GM12878 (cell line): Measurements from ENCODE around the gene FAM171A1. TPM values are rescaled to one million over a fixed set of nuclear protein-coding genes. Genes with fewer than 3 reads are reported as not detected.

Source experiments
- ATAC-seq: fragments of 200-7000 bp; cut with Tn5 transposase; 3 replicates; pipeline ENCODE4 v1.9.1; 2020; ENCODE audit warnings: mild to moderate bottlenecking, moderate library complexity
- BruUV-seq: library from RNA; stranded (reverse); fragments of 400-500 nt; replicated peaks from 2 replicates; lab custom pipeline; 2021; lab: Mats Ljungman, UMichigan
- CTCF ChIA-PET: fragments of 300-600 bp; sonication (Branson Sonifier 250); formaldehyde crosslinking; extraction: SDS; loops from one replicate; lab custom pipeline; 2021; ENCODE audit warnings: inconsistent platforms; lab: Yijun Ruan, JAX
- POLR2A ChIA-PET: fragments of 350-600 bp; formaldehyde crosslinking; extraction: SDS; loops from one replicate; lab custom pipeline; 2021; ENCODE audit warnings: inconsistent platforms; lab: Charles Lee
- RAD21 ChIA-PET: fragments of 300-600 bp; sonication (Branson Sonifier 250); formaldehyde crosslinking; loops from one replicate; lab custom pipeline; 2023; ENCODE audit warnings: antibody characterized with exemption; ENCODE audit not compliant: unreplicated experiment; lab: Charles Lee
- SMC1A ChIA-PET: fragments of 300-600 bp; sonication (Branson Sonifier 250); formaldehyde crosslinking; loops from one replicate; lab custom pipeline; 2023; ENCODE audit not compliant: unreplicated experiment, uncharacterized antibody; lab: Charles Lee
- DNase-seq: peaks from one replicate; pipeline ENCODE4 v3.0.0-alpha.2; 2011; ENCODE audit warnings: low read depth, low spot score
- FAIRE-seq: peaks from 3 replicates; lab custom pipeline; 2011; peaks lifted over from hg19 to GRCh38; lab: Jason Lieb, UNC
- H2AFZ ChIP-seq: 2 replicates; pipeline ENCODE4 v1.6.0; 2011; ENCODE audit warnings: low read depth, low read length, control low read depth; ENCODE audit not compliant: control insufficient read depth
- H3K27ac ChIP-seq: 2 replicates; pipeline ENCODE4 v1.5.1; 2011; ENCODE audit warnings: control low read depth; ENCODE audit not compliant: control insufficient read depth, insufficient read depth
- H3K27me3 ChIP-seq, 2 experiments: replicated peaks in 1 of 2; 2 replicates each; pipeline versions ENCODE4 v1.6.0 to v1.6.1; 2011; ENCODE audit warnings: low read length in 1 of 2; ENCODE audit not compliant: control insufficient read depth in 2 of 2, insufficient read depth in 2 of 2
- H3K36me3 ChIP-seq, 2 experiments: 2 replicates each; pipeline ENCODE4 v1.5.1; 2011; ENCODE audit warnings: low read length in 1 of 2; ENCODE audit not compliant: control insufficient read depth in 2 of 2, insufficient read depth in 2 of 2
- H3K4me1 ChIP-seq: 2 replicates; pipeline ENCODE4 v1.6.1; 2011; ENCODE audit warnings: mild to moderate bottlenecking, low read length, moderate library complexity, mixed read lengths; ENCODE audit not compliant: control insufficient read depth, insufficient read depth
- H3K4me2 ChIP-seq: 2 replicates; pipeline ENCODE4 v1.6.0; 2011; ENCODE audit warnings: control low read depth; ENCODE audit not compliant: control insufficient read depth, insufficient read depth
- H3K4me3 ChIP-seq: fragments of 200-600 bp; sonication (generic); 2 replicates; pipeline ENCODE4 v1.5.1; 2016
- H3K79me2 ChIP-seq: 2 replicates; pipeline ENCODE4 v1.6.0; 2011; ENCODE audit warnings: low read length; ENCODE audit not compliant: control insufficient read depth, insufficient read depth
- H3K9ac ChIP-seq: 2 replicates; pipeline ENCODE4 v1.8.0; 2011; ENCODE audit warnings: low read length, control low read depth, mixed read lengths; ENCODE audit not compliant: control insufficient read depth, insufficient read depth
- H3K9me3 ChIP-seq: replicated peaks from 3 replicates; pipeline ENCODE4 v1.5.1; 2011; ENCODE audit warnings: mild to moderate bottlenecking, low read length; ENCODE audit not compliant: control insufficient read depth, insufficient read depth
- H4K20me1 ChIP-seq: 2 replicates; pipeline ENCODE4 v1.6.0; 2011; ENCODE audit not compliant: control insufficient read depth, insufficient read depth
- BMI1 ChIP-seq: fragments of 450-650 bp; IDR thresholded peaks from 2 replicates; pipeline ENCODE4 v1.6.1; 2016; ENCODE audit warnings: mild to moderate bottlenecking, moderate library complexity, borderline replicate concordance
- CREM ChIP-seq: IDR thresholded peaks from 2 replicates; pipeline ENCODE4 v1.6.1; 2014; ENCODE audit warnings: antibody characterized with exemption, low read depth
- IRF5 ChIP-seq: fragments of 450-650 bp; IDR thresholded peaks from 2 replicates; pipeline ENCODE4 v1.6.1; 2017; ENCODE audit warnings: borderline replicate concordance
- JUND ChIP-seq: IDR thresholded peaks from 2 replicates; pipeline ENCODE4 v1.6.1; 2012; ENCODE audit warnings: low read depth, mild to moderate bottlenecking, low read length, improper control_type of control experiment, moderate library complexity
- KLF5 ChIP-seq: fragments of 450-650 bp; IDR thresholded peaks from 2 replicates; pipeline ENCODE4 v1.6.1; 2014; ENCODE audit warnings: mild to moderate bottlenecking; ENCODE audit not compliant: partially characterized antibody
- MLLT1 ChIP-seq: fragments of 450-650 bp; IDR thresholded peaks from 2 replicates; pipeline ENCODE4 v1.6.1; 2016; ENCODE audit warnings: mild to moderate bottlenecking
- MYB ChIP-seq: fragments of 150-350 bp; IDR thresholded peaks from 2 replicates; pipeline ENCODE4 v1.6.1; 2014; ENCODE audit warnings: mild to moderate bottlenecking, low read depth, low read length, borderline replicate concordance
- NFIC ChIP-seq: IDR thresholded peaks from 2 replicates; pipeline ENCODE4 v1.6.1; 2012; ENCODE audit warnings: low read depth, mild to moderate bottlenecking, inconsistent platforms, low read length, moderate library complexity
- NFXL1 ChIP-seq: fragments of 450-650 bp; IDR thresholded peaks from 2 replicates; pipeline ENCODE4 v1.6.1; 2017; ENCODE audit warnings: antibody characterized with exemption, mild to moderate bottlenecking, borderline replicate concordance
- NR2F1 ChIP-seq: fragments of 450-650 bp; conservative IDR thresholded peaks from 2 replicates; pipeline ENCODE4 v1.6.1; 2017; ENCODE audit warnings: mild to moderate bottlenecking
- PML ChIP-seq: IDR thresholded peaks from 2 replicates; pipeline ENCODE4 v1.6.1; 2012; ENCODE audit warnings: low read length, inconsistent platforms
- POLR2A ChIP-seq: IDR thresholded peaks from 2 replicates; pipeline ENCODE4 v1.6.1; 2011; ENCODE audit warnings: low read depth, mild to moderate bottlenecking, low read length
- SMC3 ChIP-seq: IDR thresholded peaks from 2 replicates; pipeline ENCODE4 v1.6.1; 2011; ENCODE audit warnings: low read length, improper control_type of control experiment, borderline replicate concordance
- YY1 ChIP-seq: IDR thresholded peaks from 2 replicates; pipeline ENCODE4 v1.6.1; 2011; ENCODE audit warnings: low read depth, mild to moderate bottlenecking, low read length
- WGBS: methylation state at CpG from one replicate; pipeline ENCODE4 v1.1.6; 2016; ENCODE audit warnings: low lambda C conversion rate; ENCODE audit not compliant: insufficient replicate concordance, insufficient coverage; ENCODE audit errors: missing lambda C conversion rate; 5-methylcytosine and 5-hydroxymethylcytosine counted together
- in situ Hi-C: fragments of 300-500 bp; cut with MboI; formaldehyde crosslinking; loops from 9 replicates; pipeline ENCODE4 v1.14.3; 2018; ENCODE audit warnings: mixed read lengths
- intact Hi-C: fragments of 100-400 bp; cut with micrococcal nuclease; formaldehyde crosslinking; loops from one replicate; pipeline ENCODE4 v1.14.2; 2022; ENCODE audit not compliant: unreplicated experiment
- polyA plus RNA-seq, 11 experiments: library from polyadenylated mRNA; depleted of rRNA in 4 of 11; unstranded in 6 of 11; stranded (reverse) in 5 of 11; fragments of >200 nt; fragmentation: Nextera tagmentation in 4 of 11; fragmentation: Illumina TruSeq in 1 of 11; extraction: Ambion mirVana in 4 of 11; extraction: Trizol in 1 of 11; gene quantifications; 1 replicate in 1 of 11; 2 replicates in 10 of 11; pipeline versions ENCODE4 v1.2.1 to v1.2.3, GENCODE V29; 2011 to 2016; ENCODE audit warnings: inconsistent platforms in 2 of 11, missing spikeins in 2 of 11, low read depth in 1 of 11
- total RNA-seq, 4 experiments: library from RNA; depleted of rRNA in 3 of 4; stranded (reverse); fragments of >200 nt in 3 of 4; fragmentation: Illumina TruSeq in 1 of 4; extraction: Trizol in 1 of 4; gene quantifications; 2 replicates each; pipeline versions ENCODE4 v1.2.1 to v1.2.3, GENCODE V29; 2013 to 2021
- TF ChIP-seq, protein P1 (sequence below): fragments of 450-650 bp; IDR thresholded peaks from 2 replicates; pipeline ENCODE4 v1.6.1; 2017; ENCODE audit warnings: antibody characterized with exemption, mild to moderate bottlenecking, moderate library complexity
- TF ChIP-seq, protein P2 (sequence below): IDR thresholded peaks from 2 replicates; pipeline ENCODE4 v1.6.1; 2011; ENCODE audit warnings: borderline replicate concordance, low read depth, mild to moderate bottlenecking, moderate library complexity, mixed read lengths, low read length; ENCODE audit not compliant: insufficient read depth; ENCODE audit errors: extremely low read length

The FAM171A1 gene
- total and polyA plus RNA-seq, 10 of the 15 experiments (the other 5 are each of a cell fraction or from before 2014, with no cell fraction given) = 0.05 to 0.28 (median 0.10) TPM; not detected in 1

- Histone ChIP-seq H4K20me1 (no peaks in the 10 kb centered on the region), H2AFZ (no peak overlapping the region), H3K27ac (no peak overlapping the region), H3K4me3 (no peak overlapping the region), H3K27me3 (no peaks in the 10 kb centered on the region)
- intact Hi-C loops = loop anchor here (1.0 kb wide), 1 partner anchor 12 kb away; no protein-coding TSS in a partner anchor
- CTCF ChIA-PET = interaction anchor here (1.1 kb wide), 1 partner anchor 11 kb away, joined by 3 read pairs; no protein-coding TSS in a partner anchor
- SMC1A ChIA-PET = no interaction called here
- WGBS = 46% methylated on average over 7 of the region's 7 CpGs
- FAIRE-seq = no peak
- RAD21 ChIA-PET = no interaction called here
- BruUV-seq = no TSS peak
- no peak for DNase-seq
- no peak for TF ChIP-seq NFXL1
- TF ChIP-seq, protein P1, sequence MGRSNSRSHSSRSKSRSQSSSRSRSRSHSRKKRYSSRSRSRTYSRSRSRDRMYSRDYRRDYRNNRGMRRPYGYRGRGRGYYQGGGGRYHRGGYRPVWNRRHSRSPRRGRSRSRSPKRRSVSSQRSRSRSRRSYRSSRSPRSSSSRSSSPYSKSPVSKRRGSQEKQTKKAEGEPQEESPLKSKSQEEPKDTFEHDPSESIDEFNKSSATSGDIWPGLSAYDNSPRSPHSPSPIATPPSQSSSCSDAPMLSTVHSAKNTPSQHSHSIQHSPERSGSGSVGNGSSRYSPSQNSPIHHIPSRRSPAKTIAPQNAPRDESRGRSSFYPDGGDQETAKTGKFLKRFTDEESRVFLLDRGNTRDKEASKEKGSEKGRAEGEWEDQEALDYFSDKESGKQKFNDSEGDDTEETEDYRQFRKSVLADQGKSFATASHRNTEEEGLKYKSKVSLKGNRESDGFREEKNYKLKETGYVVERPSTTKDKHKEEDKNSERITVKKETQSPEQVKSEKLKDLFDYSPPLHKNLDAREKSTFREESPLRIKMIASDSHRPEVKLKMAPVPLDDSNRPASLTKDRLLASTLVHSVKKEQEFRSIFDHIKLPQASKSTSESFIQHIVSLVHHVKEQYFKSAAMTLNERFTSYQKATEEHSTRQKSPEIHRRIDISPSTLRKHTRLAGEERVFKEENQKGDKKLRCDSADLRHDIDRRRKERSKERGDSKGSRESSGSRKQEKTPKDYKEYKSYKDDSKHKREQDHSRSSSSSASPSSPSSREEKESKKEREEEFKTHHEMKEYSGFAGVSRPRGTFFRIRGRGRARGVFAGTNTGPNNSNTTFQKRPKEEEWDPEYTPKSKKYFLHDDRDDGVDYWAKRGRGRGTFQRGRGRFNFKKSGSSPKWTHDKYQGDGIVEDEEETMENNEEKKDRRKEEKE = no peak
- no peak for TF ChIP-seq NR2F1
- no peak for TF ChIP-seq SMC3
- no peak for TF ChIP-seq MYB
- no peak for TF ChIP-seq KLF5
- TF ChIP-seq POLR2A = no peak
- TF ChIP-seq CREM = no peak
- TF ChIP-seq BMI1 = no peak
- TF ChIP-seq NFIC = no peak
- TF ChIP-seq YY1 = no peak
- TF ChIP-seq PML = no peak
- no peak for TF ChIP-seq IRF5
- no peak for TF ChIP-seq JUND
- TF ChIP-seq, protein P2, sequence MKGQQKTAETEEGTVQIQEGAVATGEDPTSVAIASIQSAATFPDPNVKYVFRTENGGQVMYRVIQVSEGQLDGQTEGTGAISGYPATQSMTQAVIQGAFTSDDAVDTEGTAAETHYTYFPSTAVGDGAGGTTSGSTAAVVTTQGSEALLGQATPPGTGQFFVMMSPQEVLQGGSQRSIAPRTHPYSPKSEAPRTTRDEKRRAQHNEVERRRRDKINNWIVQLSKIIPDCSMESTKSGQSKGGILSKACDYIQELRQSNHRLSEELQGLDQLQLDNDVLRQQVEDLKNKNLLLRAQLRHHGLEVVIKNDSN = no peak
- no peak for TF ChIP-seq MLLT1
- TF ChIP-seq, all 136 proteins: peak for 0
- Histone ChIP-seq H3K4me2 (no peak overlapping the region), H3K36me3 (no peaks in the 10 kb centered on the region), H3K9me3 (no peaks in the 10 kb centered on the region), H3K79me2 (no peaks in the 10 kb centered on the region), H3K9ac (no peak overlapping the region), H3K4me1 (no peaks in the 10 kb centered on the region)
- ATAC-seq = no peak
- in situ Hi-C loops = no loop called here
- POLR2A ChIA-PET = no interaction called here
Measured at GRCh38 chr10:15334650-15335323, 36.3 kb downstream of the FAM171A1 start.
